Retina (tissue), 1 donor: ENCODE results near the gene CAPN7.
"Not testable (repeated sequence)": the region's sequence is repeated elsewhere in the genome, so short reads cannot be mapped to it uniquely, and the experiment has no call there.

ENCODE experiments used
- DNase-seq: peaks from one replicate; pipeline ENCODE4 v3.0.0-alpha.2; 2016

The CAPN7 gene

GRCh38 chr3:15205934-15206661, at the start of gene CAPN7:
TSS of gene CAPN7 (plus strand) at chr3:15206246. CDS start at chr3:15206496, 250 bp downstream.
- DNase-seq = peak; percentile 94

- DNase-seq = no peak
These were observed 48.6 kb upstream of the CAPN7 start for GRCh38 chr3:15157441-15157840.

GRCh38 chr3:15159501-15160136, 46.4 kb upstream of the CAPN7 start:
- DNase-seq = no peak

- DNase-seq = no peak
These were observed 45.4 kb upstream of the CAPN7 start for GRCh38 chr3:15160662-15161061.

- DNase-seq = no peak
These were observed 44.9 kb upstream of the CAPN7 start for GRCh38 chr3:15161133-15161532.

GRCh38 chr3:15163656-15164055, 42.4 kb upstream of the CAPN7 start:
- not testable (repeated sequence) for DNase-seq

GRCh38 chr3:15164340-15164739, 41.7 kb upstream of the CAPN7 start:
- DNase-seq = no peak

GRCh38 chr3:15165061-15165460, 41.0 kb upstream of the CAPN7 start:
- DNase-seq = no peak

- DNase-seq = not testable (repeated sequence)
These were observed 39.7 kb upstream of the CAPN7 start for GRCh38 chr3:15166391-15166790.

- DNase-seq = no peak
These were observed 35.0 kb upstream of the CAPN7 start for GRCh38 chr3:15171096-15171495.

- DNase-seq = no peak
These were observed 33.2 kb upstream of the CAPN7 start for GRCh38 chr3:15172806-15173205.

- no peak for DNase-seq
These were observed 31.1 kb upstream of the CAPN7 start for GRCh38 chr3:15174953-15175352.

- no peak for DNase-seq
These were observed 30.4 kb upstream of the CAPN7 start for GRCh38 chr3:15175605-15176004.

GRCh38 chr3:15180042-15180611, 25.9 kb upstream of the CAPN7 start:
- peak; percentile 16 for DNase-seq

GRCh38 chr3:15181511-15181910, 24.5 kb upstream of the CAPN7 start:
- DNase-seq = no peak

GRCh38 chr3:15181963-15182362, 24.1 kb upstream of the CAPN7 start:
- DNase-seq = no peak

- DNase-seq = no peak
These were observed 23.0 kb upstream of the CAPN7 start for GRCh38 chr3:15183011-15183410.

- no peak for DNase-seq
These were observed 20.6 kb upstream of the CAPN7 start for GRCh38 chr3:15185404-15185803.

- DNase-seq = no peak
These were observed 20.0 kb upstream of the CAPN7 start for GRCh38 chr3:15186101-15186476.

GRCh38 chr3:15186477-15187164, 19.4 kb upstream of the CAPN7 start:
- DNase-seq = not testable (repeated sequence)

GRCh38 chr3:15197340-15198029, 8.6 kb upstream of the CAPN7 start:
- DNase-seq = no peak

GRCh38 chr3:15198686-15199085, 7.4 kb upstream of the CAPN7 start:
- no peak for DNase-seq

GRCh38 chr3:15199493-15200105, 6.4 kb upstream of the CAPN7 start:
- DNase-seq = no peak
